ENCODE measurements around the gene MID2.

GRCh38 chrX:107787827-107788226, 37.8 kb upstream of the MID2 start:
- TF ChIP-seq CTCF (IDR thresholded peaks at IDR 0.05): no peak
- no peak for TF ChIP-seq POLR2A (IDR thresholded peaks at IDR 0.05)
- no peak for TF ChIP-seq POLR2AphosphoS5 (IDR thresholded peaks at IDR 0.05; ENCODE audit: insufficient read depth in 1 of 2, low read depth in 1 of 2)
